GM21526 (cell line): ENCODE measurements around the gene NMUR1.

Experiments
- ATAC-seq: cut with Tn5 transposase; IDR thresholded peaks from one replicate; pipeline ENCODE4 v1.9.1; 2021; ENCODE audit warnings: moderate library complexity; ENCODE audit not compliant: unreplicated experiment, low FRiP score

The NMUR1 gene

DNA sequence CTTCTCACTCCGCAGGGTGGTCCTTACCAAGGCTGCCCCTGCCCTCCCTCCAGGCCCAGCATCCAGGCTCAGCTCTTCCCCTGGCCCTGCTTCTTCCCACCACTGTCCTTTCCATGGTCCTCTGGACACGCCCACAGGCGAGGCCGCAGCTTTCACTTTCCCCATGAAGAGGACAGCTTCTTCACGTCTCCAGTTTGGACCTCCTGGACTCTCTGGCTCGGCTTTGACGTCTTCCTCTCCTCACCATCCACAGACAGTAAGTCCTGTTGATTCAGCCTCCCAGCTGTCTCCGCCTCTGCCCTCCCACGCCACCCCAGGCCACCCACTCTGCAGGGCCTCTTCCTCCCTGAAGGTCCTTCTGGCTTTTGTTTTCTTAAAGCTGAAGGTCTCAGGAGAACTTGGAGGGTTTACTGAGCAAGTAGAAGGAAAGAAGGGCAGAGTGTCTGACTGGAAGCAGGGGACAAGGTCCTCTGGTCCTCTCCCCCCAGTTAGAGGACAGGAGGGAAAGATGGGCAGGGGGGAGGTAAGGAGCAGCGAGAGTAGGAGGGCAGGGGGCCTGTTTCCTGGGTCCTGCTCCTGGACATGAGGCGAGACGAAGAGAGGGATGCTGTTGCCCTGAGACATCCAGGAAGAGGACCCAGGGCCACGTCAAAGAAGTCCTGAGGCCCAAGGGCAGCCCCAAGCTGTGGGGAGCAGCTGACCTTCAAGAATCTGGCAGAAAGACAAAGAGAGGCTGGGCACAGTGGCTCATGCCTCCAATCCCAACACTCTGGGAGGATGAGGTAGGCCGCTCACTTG, 24.7 kb upstream of the NMUR1 start:
- no peak for ATAC-seq

- ATAC-seq, result no peak
These were observed 24.1 kb upstream of the NMUR1 start for GRCh38 chr2:231554327-231554726.

GRCh38 chr2:231552752-231553151, 22.5 kb upstream of the NMUR1 start:
- ATAC-seq, result no peak

DNA sequence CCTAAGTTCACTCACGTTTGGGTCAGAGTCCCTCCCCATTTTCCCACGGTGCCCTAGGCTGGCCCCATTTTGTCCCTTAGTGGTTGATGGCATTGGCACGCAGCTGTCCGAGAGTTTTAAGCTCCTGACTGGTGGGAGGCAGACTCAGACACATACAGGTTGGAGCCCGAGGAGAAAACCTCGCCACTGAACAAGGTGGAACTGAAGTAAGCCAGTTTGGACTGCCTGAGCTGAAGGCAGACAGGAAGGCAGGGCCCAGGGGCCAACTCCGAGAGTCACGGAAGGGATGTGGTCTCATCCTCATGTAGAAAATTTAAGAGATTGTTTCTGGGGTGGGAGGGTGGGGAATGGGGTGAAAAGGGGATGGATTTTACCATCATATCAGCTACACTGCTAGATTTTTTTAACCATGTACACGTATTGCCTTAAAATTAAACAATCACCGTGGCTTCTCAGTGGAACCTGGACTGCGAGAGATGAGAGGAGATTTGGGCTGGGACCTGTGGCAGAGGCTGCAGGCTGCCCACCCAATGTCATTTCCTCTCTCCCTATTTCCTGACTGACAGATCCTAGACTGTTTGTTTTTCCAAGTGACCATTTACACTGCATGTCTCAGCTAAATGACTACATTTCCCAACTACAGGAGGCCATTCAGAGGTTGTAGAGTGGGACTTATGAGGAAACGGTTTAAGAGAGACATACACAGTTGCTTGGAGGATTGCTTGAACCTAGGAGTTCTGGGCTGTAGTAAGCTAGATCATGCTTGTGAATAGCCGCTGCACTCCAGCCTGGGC, 19.4 kb upstream of the NMUR1 start:
- no peak for ATAC-seq

GRCh38 chr2:231548752-231549151, 18.5 kb upstream of the NMUR1 start:
- no peak for ATAC-seq

DNA sequence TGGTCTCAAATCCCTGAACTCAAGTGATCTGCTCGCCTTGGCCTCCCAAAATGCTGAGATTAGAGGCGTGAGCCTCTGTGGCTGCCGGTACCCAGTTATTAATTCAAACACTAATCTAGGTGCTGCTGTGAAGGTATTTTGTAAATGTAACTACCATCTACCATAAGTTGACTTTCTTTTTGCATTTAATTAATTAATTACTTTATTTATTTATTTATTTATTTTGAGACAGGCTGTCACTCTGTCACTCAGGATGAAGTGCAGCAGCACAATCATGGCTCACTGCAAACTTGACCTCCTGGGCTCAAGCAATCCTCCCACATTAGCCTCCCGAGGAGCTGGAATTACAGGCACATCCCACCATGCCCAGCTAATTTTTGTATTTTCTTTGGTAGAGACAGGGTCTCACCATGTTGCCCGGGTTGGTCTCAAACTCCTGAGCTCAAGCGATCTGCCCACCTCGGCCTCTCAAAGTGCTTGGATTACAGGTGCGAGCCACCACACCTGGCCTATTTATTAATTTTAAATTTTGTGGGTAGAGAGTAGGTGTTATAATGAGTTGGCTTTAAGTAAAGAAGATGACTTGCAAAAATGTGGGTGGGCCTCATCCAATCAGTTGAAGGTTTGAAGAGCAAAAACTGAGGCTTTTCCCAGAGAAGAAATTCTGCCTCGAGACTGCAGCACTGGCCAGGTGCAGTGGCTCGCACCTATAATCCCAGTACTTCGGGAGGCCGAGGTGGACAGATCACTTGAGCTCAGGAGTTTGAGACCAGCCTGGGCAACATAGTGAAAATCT, 17.3 kb upstream of the NMUR1 start:
- no peak for ATAC-seq

DNA sequence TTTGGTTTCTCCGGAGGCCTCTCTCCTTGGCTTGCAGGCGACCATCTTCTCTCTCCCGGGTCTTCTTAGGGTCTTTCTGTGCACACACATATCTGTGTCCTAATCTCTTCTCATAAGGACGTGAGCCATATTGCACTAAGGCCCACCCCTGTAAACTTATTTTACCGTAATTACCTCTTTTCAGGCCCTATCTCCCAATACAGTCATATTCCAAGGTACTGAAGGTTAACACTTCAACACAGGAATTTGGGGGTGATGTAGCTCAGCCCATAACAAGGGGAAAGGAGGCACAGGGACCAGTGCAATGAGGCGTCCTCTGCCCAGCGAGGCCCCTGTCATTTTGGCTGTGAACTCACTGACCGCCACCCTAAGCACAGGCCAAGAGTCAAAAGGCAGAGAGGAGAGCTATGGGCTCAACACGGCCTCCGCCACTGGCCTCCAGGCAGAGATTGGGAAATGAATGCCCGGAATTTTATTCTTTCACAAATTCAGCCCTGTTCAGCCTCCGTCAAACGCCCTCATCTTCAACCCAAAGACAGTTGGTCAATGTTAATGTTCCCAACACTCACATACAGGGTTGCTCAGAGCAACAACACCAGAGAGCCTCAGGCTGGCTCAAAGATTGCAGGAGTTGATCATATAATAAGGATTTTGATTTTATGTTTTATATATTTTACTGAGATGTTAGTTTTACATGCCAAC, 15.9 kb upstream of the NMUR1 start:
- no peak for ATAC-seq

GRCh38 chr2:231545105-231545902, 15.1 kb upstream of the NMUR1 start:
- ATAC-seq, result peak; percentile 98

GRCh38 chr2:231542136-231542535, 11.9 kb upstream of the NMUR1 start:
- ATAC-seq, result no peak

DNA sequence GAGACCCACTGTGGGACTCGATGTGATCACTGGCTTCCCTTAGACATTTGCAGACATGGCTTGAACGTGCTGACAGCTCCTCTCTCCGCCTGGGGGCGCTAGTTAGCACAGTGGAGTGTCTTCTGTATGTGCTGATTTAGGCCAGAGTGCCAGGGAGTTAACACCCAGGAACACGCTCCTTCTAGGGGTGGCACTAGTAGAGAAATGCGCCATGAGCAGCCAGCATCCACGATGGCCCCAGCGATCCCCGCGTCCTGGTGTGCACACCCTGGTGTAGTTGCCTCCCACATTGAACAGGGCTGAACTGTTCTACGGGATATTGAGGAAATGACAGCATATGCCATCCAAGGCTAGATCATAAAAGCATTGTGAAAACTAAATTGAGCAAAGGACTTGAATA, 11.4 kb upstream of the NMUR1 start:
- no peak for ATAC-seq

GRCh38 chr2:231539991-231540390, 9.7 kb upstream of the NMUR1 start:
- no peak for ATAC-seq

GRCh38 chr2:231535961-231536360, 5.7 kb upstream of the NMUR1 start:
- ATAC-seq, result no peak

DNA sequence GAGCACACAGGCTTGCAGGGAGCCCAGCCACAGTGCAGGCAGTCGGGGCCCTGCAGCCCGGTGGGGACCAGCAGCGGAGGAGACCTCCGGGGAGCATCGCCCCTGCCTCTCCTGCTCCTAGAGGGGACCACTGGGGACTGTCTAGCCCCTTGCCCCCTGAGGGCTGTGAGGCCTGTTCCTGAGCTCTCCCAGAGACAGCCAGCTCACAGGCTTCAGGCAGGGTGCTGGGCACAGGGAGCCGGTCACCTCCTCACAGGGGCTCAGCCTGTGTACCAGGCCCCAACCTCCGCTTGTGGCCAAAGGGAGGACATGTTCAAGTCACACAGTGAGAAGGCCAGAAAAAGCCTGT, 3.5 kb upstream of the NMUR1 start:
- no peak for ATAC-seq

- ATAC-seq, result no peak
These were observed 3.0 kb upstream of the NMUR1 start for GRCh38 chr2:231533086-231533776.

GRCh38 chr2:231532756-231533035, 2.5 kb upstream of the NMUR1 start:
- no peak for ATAC-seq

- no peak for ATAC-seq
These were observed 1.9 kb upstream of the NMUR1 start for GRCh38 chr2:231531883-231532755.

GRCh38 chr2:231531466-231531865, 1.2 kb upstream of the NMUR1 start:
- no peak for ATAC-seq

- ATAC-seq, result no peak
These were observed 1.6 kb downstream of the NMUR1 start for GRCh38 chr2:231528636-231529030.
